GM21515 (cell line): Measurements from ENCODE around the gene FRMD5.
"Not testable (repeated sequence)": the region's sequence is repeated elsewhere in the genome, so short reads cannot be mapped to it uniquely, and the experiment has no call there.

Experiments used
- ATAC-seq: cut with Tn5 transposase; IDR thresholded peaks from one replicate; pipeline ENCODE4 v1.9.1; 2021; ENCODE audit not compliant: unreplicated experiment

The FRMD5 gene

DNA sequence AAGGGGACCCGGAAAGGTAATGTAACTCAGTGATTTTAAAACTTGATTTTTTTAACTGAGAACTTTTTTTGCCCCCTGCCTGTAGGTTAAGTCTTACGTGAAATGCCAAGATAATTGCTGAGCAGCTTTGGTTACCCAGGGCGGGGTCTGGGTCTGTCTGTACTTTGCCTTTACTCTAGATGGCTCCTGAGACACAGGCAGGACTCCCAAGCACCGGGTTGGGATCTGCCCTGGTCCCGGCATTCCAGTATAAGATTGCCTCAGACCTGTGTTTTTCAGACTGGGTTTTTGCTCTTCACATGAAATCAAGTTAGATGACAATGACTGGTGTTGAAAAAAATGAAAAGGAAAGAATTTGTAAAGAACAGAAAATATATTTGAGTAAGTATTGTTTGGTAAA is 328.0 kb downstream of the FRMD5 start:
- ATAC-seq: no peak

DNA sequence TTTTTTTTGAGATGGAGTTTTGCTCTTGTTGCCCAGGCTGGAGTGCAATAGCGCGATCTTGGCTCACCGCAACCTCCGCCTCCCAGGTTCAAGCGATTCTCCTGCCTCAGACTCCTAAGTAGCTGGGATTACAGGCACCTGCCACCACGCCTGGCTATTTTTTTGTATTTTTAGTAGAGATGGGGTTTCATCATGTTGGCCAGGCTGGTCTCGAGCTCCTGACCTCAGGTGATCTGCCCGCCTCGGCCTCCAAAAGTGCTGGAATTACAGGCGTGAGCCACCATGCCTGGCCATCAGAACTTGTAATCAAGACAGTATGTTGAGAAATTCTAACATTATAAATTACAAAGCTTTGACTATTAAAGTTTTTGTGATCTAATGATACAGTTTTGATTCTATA is 328.4 kb downstream of the FRMD5 start:
- not testable (repeated sequence) for ATAC-seq

DNA sequence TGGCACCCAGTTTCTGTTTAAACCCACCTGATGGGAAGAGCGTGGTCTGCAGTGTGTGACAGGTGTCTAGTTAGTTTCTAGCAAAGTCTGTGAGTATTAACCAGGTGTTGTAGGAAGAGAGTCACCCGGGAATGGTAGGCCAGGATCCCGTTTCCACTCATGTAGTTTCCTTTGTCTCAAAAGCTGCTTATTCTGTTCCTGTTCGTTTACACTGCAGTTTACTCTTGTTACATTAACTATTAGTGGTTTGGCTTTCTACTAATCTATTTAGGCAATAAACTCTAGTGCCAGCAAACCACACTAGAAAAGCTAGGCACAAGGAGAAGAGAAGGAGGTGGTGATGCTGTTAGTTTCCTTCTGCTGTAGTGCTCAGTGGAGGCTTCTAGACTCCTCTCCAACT is 335.5 kb downstream of the FRMD5 start:
- ATAC-seq: no peak

DNA sequence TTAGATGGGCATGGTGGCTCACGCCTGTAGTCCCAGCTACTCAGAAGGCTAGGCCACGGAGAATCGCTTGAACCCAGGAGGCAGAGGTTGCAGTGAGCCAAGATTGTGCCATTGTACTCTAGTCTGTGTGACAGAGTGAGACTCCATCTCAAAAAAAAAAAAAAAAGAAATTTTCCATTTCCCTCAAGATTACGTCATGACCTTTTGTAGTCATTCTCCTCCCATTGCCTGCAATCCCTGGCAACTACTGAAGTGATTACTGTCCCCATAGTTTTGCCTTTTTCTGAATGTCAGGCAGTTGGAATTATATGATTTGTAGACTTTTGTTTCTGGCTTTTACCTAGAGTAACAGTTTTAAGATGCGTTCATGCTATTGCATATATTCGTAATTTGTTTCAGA is 340.3 kb downstream of the FRMD5 start:
- ATAC-seq: no peak

DNA sequence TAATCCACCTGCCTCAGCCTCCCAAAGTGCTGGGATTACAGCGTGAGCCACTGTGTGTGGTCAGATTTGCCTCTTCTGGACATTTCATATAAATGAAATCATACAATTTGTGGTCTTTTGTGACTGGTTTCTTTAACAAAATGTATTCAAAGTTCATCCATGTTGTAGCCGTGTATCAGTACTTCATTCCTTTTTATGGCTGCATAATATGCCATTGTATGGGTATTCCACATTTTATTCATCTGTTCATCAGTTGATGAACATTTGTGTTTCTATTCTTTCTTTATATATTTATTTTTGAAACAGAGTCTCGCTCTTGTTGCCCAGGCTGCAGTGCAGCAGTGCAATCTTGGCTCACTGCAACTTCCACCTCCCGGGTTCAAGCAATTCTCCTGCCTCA is 342.5 kb downstream of the FRMD5 start:
- ATAC-seq: no peak

DNA sequence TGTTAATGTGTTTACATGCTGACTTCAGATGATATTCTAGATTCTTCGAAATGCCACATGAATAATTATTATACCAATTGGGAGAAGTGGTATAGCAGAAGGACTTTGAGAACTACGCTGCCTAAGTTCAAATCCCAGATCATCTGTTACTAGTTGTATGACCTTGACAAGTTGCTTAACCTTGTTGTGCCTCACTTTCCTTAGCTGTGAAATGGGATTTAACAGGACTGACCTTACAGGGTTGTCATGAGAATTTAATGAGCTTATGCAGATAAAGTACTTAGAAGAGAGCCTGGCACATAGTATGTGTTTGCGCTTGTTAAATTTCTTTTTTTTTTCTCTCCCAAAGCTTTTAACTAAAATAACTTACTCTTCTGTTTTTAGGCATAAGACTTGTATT is 343.8 kb downstream of the FRMD5 start:
- ATAC-seq: no peak

DNA sequence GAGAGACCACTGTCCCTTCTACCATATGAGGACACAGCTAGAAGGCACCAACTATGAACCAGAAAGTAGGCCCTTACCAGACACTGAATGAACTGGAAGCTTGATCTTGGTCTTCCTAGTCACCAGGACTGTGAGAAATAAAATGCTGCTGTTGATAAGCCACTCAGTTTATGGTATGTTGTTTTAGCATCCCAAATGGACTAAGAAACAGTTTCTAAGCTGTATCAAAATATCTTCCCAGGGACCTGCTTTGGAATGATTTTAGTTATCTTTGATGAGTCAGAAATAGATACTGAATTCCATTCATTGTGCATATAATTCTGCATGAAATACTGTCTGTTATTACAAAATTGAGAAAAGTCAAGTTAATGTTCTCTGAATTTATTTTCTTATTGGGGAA is 349.6 kb downstream of the FRMD5 start:
- ATAC-seq: no peak

DNA sequence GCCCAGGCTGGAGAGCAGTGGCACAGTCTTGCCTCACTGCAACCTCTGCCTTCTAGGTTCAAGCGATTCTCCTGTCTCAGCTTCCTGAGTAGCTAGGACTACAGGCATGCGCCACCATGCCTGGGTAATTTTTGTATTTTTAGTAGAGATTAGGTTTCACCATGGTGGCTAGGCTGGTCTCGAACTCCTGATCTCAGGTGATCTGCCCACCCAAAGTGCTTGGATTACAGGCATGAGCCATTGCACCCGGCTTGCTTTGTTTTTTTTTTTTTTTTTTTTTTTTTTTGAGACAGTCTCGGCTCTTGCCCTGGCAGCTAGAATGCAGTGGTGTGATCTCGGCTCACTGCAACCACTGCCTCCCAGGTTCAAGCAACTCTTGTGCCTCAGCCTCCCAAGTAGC is 362.6 kb downstream of the FRMD5 start:
- not testable (repeated sequence) for ATAC-seq

DNA sequence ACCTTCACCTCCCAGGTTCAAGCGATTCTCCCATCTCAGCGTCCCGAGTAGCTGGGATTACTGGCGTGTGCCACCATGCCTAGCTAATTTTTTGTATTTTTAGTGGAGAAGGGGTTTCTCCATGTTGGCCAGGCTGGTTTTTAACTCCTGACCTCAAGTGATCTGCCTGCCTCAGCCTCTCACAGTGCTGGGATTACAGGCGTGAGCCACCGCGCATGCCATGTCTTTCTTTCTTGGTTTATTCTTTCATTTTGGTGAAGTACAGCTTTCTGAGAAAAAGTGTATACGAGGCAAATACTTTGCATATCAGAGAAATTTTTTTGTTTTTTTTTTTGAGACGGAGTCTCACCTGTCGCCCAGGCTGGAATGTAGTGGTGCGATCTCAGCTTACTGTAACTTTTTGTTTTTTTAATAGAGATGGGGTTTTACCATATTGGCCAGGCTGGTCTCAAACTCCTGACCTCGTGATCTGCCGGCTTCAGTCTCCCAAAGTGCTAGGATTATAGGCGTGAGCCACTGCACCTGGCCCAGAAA is 363.5 kb downstream of the FRMD5 start:
- not testable (repeated sequence) for ATAC-seq

DNA sequence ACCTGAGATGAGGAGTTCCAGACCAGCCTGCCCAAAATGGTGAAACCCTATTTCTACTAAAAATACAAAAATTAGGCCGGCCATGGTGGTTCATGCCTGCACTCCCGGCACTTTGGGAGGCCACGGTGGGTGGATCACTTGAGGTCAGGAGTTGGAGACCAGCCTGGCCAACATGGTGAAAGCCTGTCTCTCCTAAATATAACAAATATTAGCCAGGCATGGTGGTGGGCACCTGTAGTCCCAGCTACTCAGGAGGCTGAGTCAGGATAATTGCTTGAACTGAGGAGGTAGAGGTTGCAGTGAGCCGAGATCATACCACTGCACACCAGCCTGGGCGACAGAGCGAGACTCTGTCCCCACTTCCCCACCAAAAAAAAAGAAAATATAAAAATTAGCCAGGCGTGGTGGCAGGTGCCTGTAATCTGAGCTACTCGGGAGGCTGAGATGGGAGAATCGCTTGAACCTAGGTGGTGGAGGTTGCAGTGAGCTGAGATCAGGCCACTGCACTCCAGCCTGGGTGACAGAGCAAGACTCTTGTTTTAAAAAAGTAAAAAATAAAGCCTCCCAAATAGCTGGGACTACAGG is 364.3 kb downstream of the FRMD5 start:
- not testable (repeated sequence) for ATAC-seq

DNA sequence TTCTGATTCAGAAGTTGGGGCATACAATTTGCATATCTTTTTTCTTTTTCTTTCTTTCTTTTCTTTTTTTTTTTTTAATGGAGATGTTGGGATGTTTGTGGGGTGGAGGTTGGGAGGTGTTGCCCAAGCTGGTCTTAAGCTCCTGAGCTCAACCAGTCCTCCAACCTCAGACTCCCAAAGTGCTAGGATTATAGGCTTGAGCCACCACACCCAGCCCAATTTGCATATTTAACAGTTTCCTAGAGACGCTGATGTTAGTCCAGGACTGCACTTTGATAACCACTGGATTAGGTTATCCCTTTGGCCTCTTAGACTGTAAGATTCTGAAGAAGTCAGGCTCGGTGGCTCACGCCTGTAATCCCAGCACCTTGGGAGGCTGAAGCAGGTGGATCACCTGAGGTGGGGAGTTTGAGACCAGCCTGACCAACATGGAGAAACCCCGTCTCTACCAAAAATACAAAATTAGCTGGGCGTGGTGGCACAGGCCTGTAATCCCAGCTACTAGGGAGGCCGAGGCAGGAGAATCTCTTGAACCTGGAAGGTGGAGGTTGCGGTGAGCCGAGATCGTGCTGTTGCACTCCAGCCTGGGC is 365.0 kb downstream of the FRMD5 start:
- not testable (repeated sequence) for ATAC-seq

DNA sequence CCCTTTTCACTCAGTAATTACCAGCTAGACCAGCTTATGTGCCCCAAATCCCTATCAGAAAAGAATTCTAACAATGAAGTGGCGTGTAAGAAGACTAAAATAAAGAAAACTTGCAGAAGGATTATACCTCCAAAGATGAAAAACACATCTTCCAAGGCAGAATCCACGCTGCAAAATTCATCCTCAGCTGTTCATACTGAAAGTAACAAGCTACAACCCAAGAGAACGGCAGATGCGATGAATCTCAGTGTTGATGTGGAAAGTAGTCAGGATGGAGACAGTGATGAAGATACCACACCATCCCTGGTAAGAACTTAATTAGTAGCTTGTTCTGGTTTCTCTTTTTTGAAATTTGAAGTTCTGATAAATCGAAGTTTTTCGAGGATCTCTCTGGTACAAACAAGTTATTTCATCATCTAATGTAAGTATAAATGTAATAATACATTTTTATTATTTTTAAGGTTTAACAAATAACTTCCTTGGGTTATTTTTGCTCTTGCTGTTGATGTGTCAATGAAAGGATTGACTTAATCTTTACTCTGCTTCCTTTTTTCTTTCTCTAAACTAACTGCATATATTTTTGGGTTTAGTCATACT is 366.9 kb downstream of the FRMD5 start:
- ATAC-seq: no peak

DNA sequence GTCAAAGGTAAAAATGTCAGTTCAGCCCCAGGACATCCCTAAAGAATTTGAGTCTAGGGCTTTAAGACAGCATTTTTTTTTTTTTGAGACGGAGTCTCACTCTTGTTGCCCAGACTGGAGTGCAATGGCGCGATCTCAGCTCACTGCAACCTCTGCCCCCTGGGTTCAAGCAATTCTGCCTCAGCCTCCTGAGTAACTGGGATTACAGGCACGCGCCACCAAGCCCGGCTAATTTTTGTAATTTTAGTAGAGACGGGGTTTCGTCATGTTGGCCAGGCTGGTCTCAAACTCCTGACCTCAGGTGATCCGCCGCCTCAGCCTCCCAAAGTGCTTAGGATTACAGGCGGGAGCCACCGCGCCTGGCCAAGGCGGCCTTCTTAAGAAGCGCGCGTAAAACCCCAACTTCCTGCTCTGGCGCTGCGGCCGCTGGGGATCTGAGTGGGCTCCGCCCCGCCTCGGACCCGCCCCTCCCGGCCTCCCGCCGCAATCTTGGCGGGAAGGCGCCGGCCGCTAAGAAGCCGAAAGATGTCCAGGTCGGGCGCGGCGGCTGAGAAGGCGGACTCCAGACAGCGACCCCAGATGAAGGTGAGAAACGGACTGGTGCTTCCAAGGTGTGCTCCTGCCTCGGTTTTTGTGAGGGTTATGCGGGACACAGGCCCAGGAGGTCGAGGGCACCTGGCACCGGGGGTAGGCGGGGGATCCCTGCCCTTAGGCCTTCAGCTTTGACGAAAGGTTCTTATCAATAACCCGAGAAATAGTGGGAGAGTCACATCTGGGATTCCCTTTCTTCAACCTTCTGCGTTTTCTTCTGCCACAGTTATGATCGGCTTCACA is 368.3 kb downstream of the FRMD5 start, which contains the start of gene WDR76:
Gene WDR76 (plus strand): TSS at position 495 of the 834 bp plus-strand sequence. CDS start 31 bp downstream, at position 526.
- ATAC-seq: peak; percentile 53

DNA sequence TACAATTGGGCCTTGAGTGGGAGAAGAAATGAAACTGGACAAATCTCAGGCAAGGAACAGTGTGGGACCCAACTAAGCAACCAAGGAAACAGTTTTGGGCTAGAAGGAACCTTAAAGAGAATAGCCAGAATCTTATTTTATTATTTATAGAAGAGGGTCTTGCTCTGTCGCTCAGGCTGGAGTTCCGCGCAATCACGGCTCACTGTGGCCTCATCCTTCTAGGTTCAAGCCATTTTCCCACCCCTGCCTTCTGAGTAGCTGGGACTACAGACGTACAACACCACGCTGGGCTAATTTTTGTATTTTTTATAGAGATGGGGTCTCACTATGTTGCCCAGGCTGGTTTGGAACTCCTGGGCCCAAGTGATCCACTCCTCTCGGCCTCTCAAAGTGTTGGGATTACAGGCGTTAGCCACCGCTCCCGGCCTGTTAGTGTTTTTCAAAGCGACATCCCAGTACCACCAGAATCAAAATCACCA is 369.0 kb downstream of the FRMD5 start:
- no peak for ATAC-seq

DNA sequence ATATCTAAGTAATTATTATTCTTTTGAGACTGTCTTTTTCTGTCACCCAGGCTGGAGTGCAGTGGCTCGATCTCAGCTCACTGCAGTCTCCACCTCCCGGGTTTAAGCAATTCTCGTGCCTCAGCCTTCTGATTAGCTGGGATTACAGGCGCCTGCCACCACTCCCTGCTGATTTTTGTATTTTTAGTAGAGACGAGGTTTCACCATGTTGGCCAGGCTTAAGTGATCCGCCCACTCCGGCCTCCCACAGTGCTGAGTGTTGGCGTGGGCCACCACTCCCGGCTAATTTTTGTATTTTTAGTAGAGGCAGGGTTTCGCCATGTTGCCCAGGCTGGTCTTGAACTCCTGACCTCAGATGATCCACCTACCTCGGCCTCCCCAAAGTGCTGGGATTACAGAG is 369.8 kb downstream of the FRMD5 start:
- ATAC-seq: not testable (repeated sequence)

DNA sequence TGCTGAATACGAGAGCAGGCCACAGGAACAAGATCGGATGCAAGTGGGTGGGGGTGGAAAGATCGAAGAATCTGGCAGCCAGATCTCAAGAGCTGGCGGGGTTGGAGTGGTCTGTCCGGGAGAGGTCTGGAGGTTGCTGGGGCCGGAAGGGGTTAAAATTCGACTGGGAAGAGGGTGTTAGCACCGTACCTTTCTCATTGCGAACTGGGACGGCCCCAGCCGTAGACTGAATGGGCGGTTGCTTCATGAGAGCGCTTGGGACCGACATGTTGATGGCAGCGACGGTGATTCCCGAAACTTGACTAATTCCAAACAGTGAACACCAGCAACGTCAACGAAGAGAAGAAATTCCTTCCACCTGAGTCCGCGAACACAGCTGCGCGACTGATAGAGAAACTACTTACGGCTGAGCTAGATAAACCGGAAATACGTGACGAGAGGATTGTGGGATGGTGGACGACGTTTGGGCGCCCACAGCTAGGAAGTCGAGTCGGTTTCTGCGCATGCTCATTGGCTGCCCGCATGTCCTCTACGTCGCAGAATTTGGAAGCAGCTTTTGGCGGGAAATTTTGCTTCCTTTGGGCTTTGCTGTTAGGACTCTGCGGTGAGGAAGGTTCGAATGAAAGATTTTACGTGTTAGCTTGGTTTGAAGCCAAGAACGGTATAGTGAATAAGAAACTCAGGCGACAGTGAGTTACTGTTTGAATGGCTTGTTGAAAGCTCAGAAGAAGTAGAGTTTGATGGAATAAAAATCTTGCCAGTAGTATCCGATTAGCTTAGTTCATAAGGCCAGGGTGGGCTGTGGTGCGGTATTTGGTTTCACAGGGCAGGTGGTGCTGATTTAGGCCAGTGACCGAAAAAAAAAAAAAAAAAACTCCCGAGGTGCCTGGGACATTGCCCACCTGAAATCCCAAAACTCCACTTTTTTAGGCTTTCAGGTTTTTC is 370.5 kb downstream of the FRMD5 start, which contains the start of gene MFAP1:
Gene MFAP1 (minus strand): TSS at position 389 of the 945 bp plus-strand sequence. CDS start 121 bp downstream, at position 268.
- ATAC-seq: peak; percentile 61

DNA sequence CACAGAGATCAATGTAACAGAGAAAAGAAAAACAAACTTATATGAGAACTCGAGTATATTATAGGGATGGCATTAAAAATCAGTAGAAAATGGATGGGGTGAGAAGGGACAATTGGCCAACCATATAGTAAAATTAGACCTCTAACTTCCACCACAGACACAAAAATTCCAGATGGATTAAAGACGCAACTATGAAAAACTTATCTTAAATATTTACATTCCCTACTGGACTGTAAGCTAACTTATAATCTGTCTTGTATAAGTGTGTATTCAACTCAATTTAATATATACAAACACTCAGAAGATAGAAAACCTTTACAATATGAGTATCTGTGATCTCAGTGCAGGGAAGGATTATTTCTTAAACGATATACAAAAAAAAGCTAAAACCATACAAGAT is 373.6 kb downstream of the FRMD5 start:
- ATAC-seq: no peak
